Measurements from ENCODE around the gene VOPP1.

DNA sequence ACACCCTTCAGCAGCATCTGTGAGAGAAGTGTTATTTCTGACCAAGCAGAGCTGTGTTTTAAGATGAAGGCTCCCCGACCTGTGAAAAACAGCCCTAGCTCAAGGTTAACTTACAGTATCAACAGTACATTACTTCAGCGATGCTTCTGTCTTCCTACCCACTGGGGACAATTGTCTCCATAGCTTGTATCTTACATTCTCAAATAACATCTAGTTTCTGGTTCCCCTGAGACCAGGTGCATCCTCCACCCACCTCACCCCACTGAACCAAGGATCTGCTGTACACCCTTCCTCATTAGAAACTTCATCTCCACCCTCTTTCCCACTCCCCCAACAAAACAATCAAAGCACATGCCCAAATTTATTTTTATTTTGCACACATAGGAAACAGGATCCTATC, 102.0 kb downstream of the VOPP1 start:
- TF ChIP-seq, protein P1, sequence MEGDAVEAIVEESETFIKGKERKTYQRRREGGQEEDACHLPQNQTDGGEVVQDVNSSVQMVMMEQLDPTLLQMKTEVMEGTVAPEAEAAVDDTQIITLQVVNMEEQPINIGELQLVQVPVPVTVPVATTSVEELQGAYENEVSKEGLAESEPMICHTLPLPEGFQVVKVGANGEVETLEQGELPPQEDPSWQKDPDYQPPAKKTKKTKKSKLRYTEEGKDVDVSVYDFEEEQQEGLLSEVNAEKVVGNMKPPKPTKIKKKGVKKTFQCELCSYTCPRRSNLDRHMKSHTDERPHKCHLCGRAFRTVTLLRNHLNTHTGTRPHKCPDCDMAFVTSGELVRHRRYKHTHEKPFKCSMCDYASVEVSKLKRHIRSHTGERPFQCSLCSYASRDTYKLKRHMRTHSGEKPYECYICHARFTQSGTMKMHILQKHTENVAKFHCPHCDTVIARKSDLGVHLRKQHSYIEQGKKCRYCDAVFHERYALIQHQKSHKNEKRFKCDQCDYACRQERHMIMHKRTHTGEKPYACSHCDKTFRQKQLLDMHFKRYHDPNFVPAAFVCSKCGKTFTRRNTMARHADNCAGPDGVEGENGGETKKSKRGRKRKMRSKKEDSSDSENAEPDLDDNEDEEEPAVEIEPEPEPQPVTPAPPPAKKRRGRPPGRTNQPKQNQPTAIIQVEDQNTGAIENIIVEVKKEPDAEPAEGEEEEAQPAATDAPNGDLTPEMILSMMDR (IDR thresholded peaks at IDR 0.05): no peak
- TF ChIP-seq POLR2A (IDR thresholded peaks at IDR 0.05) (no peak), EP300 (IDR thresholded peaks at IDR 0.05) (no peak)

All from ovary (tissue), 3 donors.